HG03039 (cell line): ENCODE data around the gene ITPR1.

ENCODE experiments used
- ATAC-seq: cut with Tn5 transposase; IDR thresholded peaks from one replicate; pipeline ENCODE4 v1.9.1; 2021; ENCODE audit warnings: mild to moderate bottlenecking, moderate library complexity; ENCODE audit not compliant: unreplicated experiment

ITPR1 gene

GRCh38 chr3:4865714-4866113 is 372.6 kb downstream of the ITPR1 start:
- ATAC-seq: no peak

- no peak for ATAC-seq
Observed at GRCh38 chr3:4866866-4867265, 373.7 kb downstream of the ITPR1 start.

GRCh38 chr3:4877173-4877787 is 384.1 kb downstream of the ITPR1 start:
- ATAC-seq: no peak

- ATAC-seq: no peak
Observed at GRCh38 chr3:4880850-4881249, 387.7 kb downstream of the ITPR1 start.

GRCh38 chr3:4882548-4882947 is 389.4 kb downstream of the ITPR1 start:
- ATAC-seq: no peak

GRCh38 chr3:4883011-4883410 is 389.9 kb downstream of the ITPR1 start:
- ATAC-seq: no peak

- no peak for ATAC-seq
Observed at GRCh38 chr3:4884888-4885287, 391.7 kb downstream of the ITPR1 start.

- no peak for ATAC-seq
Observed at GRCh38 chr3:4885316-4885715, 392.2 kb downstream of the ITPR1 start.

GRCh38 chr3:4886448-4886847 is 393.3 kb downstream of the ITPR1 start:
- no peak for ATAC-seq

GRCh38 chr3:4887177-4887576 is 394.0 kb downstream of the ITPR1 start:
- no peak for ATAC-seq

- ATAC-seq: peak; percentile 89
Observed at GRCh38 chr3:4888913-4889846, 396.0 kb downstream of the ITPR1 start.

GRCh38 chr3:4889896-4890295 is 396.7 kb downstream of the ITPR1 start:
- ATAC-seq: no peak

GRCh38 chr3:4894891-4895530 is 401.9 kb downstream of the ITPR1 start:
- ATAC-seq: no peak

- ATAC-seq: no peak
Observed at GRCh38 chr3:4895838-4896237, 402.7 kb downstream of the ITPR1 start.
